Myocyte (in vitro differentiated cells): ENCODE data around the gene CIAO2A. TPM values are rescaled to one million over a fixed set of nuclear protein-coding genes. Genes with fewer than 3 reads are reported as not detected.
"Not testable (repeated sequence)": the region's sequence is repeated elsewhere in the genome, so short reads cannot be mapped to it uniquely, and the experiment has no call there.

ENCODE experiments used
- DNase-seq: peaks from one replicate; pipeline ENCODE4 v3.0.0-alpha.2; 2012; ENCODE audit warnings: low read depth
- polyA plus RNA-seq: library from polyadenylated mRNA; unstranded; fragments of >200 nt; gene quantifications from one replicate; pipeline ENCODE4 v1.2.1, GENCODE V29; 2012; ENCODE audit warnings: missing spikeins
- total RNA-seq: library from RNA; depleted of rRNA; stranded (reverse); fragments of >200 nt; gene quantifications from 2 replicates; pipeline ENCODE4 v1.2.3, GENCODE V29; 2014

Gene CIAO2A, protein sequence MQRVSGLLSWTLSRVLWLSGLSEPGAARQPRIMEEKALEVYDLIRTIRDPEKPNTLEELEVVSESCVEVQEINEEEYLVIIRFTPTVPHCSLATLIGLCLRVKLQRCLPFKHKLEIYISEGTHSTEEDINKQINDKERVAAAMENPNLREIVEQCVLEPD
- 46.3 and 55.7 TPM in 2 replicates for total RNA-seq
- polyA plus RNA-seq, result 29.5 TPM

DNA sequence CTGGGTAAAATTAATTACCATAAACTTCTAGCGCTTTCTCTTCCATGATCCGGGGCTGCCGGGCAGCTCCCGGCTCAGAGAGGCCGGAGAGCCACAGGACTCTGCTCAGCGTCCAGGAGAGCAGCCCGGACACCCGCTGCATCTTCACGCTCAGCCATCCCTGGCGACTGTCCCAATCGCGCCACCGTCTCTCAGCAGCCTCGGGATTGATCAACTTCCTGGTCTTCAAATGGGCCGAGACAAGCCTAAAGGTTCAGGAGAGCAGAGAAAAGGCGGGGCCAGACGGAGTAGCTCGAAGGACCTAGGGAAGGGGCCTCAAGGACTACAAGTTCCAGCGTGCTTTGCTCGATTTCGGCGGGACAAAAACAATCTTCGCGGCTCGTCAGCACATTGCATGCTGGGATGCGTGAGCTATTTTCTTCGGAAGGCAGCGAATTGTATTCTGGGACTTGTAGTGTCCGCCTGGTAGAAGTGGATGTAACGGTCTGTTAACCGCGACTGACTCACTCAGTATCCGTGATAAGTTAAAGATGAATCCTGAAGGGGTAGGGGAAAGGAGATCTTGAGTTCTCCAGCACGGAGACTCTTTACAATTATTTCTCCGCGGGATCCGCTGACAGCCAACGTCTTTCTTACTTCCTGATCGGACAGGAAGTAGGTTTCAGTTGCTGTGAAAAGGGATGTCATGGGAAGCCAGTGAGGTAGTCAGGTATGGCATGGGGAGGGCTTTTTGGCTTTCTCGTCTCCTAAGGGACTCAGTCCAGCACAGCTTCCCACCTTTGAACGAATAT lies at the start of gene CIAO2A:
CIAO2A (minus strand) TSS at position 212 of the 791 bp plus-strand sequence; CDS start at position 142, 70 bp downstream.
- DNase-seq, result peak; percentile 99

DNA sequence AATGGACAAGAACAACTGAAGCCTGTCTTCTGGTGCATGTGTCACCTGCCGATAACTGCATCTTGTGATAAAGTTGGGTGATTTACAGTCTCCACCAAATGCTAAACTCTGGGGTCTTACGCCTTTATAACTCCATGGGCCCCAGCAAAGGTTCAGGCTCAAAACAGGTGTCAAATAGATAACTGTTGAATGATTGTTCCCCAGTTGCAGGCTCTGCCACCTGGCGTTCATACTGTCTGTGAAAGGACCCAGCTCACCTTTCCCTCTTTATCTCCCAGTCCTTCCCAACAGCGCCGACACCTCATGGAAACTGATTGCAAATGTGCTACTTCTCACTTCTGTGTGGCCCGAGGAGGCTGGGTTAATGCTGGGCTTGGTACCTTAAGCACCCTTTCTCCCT lies 49.6 kb upstream of the CIAO2A start:
- no peak for DNase-seq

DNA sequence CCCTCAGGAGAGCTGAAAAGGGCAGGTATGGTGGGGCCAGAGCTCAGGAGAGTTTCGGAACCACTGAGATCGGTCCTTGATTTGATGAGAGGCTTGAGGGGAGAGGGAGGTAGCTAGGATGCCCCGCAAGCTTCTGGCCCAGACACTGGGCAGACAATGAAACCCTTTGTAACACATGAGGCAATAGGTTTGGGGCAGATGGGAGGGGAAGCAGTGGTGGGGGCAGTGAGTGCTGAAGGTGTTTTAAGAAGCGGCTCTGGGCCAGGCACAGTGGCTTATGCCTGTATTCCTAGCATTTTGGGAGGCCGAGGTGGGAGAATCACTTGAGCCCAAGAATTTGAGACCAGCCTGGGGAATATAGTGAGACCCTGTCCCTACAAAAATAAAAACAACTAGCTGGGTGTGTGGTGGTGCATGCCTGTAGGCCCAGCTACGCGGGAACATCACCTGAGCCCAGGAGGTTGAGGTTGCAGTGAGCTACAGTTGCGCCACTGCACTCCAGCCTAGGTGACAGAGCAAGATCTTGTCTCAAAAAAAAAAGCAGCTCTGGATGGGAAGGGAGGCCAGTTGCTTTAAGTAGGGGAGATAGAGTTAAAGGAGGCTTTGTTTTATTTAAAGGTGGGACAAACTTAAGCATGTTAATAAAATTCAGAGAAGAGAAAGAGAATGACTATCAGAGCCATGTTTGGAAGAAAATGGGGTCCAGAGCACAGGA lies 48.3 kb upstream of the CIAO2A start:
- no peak for DNase-seq

DNA sequence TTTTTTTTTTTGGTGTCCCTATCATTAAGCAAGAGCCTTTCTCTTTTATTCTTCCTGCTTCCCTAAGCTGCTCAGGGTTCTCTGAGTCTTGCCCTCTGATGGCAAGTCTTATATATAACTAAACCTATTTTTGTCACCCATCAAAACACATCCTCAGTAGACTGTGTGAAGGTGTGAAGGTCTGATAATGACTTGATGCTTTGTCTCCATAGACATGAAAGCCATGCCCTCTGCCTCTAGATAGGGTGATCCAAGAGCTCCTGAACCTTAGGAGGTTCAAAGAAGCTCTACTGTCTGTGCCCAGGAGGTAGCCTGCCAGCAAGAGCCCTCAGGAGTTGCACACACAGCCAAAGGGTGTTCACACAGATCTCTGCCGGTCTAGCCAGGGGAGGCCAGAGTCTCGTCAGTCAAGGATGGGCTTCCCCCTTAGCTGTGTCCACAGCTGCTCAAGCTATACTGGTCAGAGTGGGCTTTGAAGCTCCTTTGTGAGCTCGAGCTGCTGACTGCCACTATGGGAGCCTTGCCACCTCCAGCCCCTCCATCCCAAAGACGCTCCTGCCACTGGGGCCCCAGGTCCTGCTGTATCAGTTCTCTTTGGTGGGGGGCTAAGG lies 44.8 kb upstream of the CIAO2A start:
- no peak for DNase-seq

DNA sequence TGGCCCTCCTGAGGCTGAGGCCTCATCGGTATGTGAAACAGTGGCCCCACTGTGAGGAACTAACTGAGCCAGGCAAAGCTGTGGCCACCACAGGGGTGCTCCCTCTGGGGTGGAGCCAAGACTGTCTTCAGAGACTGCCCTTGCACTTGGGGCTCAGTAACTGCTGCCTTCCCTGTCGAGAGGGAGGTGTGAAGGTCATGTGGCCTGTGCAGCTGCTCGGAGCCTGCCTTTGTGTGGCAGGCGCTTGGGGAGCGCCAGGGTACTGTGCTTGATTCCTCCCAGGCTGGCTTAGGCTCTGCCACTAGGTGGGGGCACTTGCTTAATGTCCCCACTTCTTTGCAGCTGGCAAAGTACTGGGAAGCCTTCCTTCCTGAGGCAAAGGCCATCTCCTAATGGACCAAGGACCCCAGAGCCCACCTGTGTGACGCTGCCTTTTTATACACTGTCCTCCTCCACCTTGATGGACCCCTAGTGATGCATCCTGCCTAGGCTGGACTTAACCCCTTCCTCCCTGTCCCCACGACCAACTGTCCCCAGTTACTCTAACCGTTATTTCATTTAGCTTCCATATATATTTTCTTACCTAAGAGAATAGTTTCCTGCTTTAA lies 43.7 kb upstream of the CIAO2A start:
- DNase-seq, result peak; percentile 69

DNA sequence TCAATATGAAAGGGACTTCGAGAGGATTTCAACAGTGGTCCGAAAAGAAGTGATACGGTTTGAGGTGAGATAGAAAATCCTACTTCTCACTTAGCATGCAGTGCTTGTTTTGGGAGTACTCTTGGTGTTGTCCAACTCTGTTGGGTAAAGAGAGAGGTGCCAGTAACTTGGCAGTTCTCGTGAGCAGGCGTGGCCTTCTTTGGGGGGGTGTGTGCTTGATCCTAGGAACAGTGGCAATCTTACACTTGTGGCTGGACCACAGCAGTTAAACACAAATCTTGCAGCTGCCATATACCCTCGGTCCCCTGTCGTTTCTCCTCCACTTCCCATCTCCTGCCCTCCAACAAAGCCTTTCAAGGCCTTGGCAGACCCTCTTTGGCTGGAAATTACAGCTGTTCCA lies 42.7 kb upstream of the CIAO2A start:
- DNase-seq, result peak; percentile 42

DNA sequence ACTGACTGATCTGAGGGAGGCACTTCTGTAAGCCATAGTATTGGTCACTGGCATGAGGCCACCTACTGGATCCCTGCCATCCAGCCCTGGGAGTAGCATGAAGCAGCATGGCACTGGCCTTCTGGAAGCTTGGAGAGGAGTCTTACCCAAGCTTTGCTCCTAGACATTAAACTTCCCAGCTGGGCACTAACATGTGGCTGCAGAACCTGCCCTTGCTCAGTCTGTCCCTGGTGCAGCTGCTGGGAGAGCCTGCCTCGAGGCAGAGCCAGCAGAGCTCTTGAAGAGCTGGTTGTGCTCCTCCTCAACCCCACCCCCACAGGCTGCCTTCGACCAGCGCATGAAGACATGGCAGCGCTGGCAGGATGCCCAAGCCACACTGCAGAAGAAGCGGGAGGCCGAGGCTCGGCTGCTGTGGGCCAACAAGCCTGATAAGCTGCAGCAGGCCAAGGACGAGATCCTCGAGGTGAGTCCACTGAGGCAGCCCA lies 40.7 kb upstream of the CIAO2A start:
- peak; percentile 56 for DNase-seq

DNA sequence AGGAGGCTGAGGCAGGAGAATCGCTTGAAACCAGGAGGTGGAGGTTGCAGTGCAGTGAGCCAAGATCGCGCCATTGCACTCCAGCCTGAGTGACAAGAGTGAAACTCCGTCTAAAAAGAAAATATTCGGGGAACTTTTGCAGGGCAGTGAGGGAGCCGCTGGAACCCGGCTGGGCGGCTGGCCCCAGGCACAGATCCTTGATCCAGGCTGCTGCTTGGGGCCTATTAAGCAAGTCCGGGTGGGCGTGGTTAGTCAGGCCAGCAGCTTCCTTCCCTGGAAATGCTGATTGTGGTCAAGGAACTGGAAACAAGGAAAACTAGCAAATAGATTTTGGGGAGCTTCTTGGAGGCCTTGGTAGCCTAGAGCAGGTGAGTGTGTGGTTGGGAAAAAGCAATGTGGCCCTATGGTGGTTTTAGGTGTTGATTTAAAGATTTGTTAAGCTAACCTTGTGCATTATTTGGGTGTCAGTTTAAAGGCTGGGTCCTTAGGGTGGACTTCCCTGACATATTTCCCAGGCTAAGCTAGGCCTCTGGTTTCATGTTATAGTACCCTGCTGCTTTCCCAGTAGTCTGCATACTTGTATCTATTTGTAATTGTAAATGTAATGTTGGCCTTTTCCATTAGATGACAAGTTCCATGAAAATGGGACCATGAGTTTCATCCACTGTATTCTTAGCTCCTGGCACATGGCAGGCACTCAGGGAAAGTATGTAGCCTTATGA lies 40.1 kb upstream of the CIAO2A start:
- DNase-seq, result no peak

DNA sequence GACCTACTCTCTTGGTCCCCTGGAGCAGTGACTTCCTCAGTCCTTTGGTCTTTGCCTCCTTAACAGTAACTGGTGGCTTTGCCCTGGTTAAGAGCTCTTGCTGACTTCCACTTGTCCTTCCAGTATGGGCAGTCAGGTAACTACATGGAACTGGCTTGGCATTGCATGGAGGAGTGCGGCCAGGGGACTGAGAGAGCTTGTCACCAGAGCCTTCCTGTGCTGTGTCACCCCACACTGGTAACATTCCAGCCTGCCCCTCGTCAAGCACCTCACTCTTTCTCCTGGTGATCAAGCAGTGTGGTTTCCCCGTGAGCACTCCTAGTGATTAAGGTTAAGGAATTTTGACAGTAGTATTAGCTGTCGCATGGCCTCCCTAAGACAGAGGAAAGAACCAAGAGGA lies 38.6 kb upstream of the CIAO2A start:
- DNase-seq, result no peak

DNA sequence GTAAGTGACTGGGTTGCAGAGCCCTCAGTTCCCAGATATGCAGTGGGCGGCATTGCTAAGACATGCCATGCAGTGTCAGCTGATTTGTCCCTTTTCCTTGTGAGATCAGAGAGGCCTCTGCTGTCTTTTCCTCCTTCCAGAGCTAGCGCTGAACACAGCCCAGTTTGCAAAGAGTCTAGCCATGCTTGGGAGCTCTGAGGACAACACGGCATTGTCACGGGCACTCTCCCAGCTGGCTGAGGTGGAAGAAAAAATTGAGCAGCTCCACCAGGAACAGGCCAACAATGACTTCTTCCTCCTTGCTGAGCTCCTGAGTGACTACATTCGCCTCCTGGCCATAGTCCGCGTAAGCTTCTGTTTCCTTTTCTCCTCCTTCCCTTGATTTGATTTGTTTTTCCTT lies 37.9 kb upstream of the CIAO2A start:
- no peak for DNase-seq

DNA sequence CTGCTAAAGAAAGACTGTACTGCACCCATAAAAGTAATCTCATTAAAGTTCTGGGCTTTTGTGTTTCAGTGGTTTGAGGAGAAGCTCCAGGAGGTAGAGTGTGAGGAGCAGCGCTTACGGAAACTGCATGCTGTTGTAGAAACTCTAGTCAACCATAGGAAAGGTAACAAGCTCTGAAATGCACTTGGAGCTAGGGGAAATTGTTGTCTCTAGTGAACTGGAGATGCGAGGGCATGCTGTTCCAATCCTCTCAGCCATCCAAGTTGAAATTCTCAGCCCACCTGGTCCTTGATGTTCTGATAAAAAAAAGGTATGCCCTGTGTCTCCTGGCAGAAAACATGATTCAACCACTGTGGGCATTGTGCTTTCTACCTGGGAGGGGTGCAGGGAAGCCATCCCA lies 36.5 kb upstream of the CIAO2A start:
- no peak for DNase-seq

DNA sequence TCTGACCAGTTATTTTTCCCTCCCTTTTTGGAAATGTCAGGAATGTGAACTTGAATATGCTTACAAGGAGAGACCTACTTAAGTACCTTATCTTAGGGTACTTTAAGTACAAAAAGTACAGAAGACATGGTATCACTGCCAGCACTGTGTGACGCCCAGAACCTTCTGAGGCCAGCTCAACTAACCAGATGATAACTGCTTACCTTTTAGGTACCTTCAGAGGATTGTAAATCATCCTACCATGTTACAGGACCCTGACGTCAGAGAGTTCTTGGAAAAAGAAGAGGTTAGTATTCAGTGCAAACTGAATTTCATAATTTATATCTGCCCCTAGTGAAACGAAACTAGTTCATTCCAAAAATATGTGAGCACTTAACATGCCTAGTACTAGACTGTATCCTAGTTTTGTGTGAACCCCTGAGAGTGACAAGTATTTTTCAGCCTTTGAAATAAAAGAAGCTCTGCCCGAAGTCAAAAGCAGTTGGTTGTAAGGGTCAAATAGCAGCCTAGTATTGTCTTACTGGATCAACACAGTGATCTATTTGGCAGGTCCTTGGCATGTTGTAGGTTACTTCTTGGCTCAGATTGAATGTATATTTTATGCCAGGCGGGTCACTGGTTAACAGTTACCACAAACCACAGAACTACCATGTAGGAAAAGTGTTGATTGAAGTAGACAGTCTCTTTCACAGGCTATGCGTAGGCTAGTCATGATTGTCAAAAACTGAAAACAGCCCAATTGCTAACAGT lies 34.1 kb upstream of the CIAO2A start:
- DNase-seq, result no peak

DNA sequence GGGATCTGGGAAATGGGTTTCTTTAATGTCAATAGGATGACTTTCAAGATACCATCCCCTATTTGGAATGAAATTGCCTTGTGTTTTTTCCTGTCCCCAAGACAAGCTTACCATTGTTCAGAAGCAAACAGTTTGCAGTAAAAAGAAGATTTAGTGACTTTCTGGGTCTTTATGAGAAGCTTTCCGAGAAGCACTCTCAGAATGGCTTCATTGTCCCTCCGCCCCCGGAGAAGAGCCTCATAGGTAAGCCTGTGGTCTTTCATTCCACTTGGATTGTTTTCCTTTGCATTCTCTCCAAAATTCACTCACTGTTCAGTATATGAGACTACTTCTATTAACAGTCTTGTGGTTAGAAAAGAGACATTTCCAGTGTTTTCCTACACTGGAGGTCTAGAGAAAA lies 32.3 kb upstream of the CIAO2A start:
- DNase-seq, result no peak

DNA sequence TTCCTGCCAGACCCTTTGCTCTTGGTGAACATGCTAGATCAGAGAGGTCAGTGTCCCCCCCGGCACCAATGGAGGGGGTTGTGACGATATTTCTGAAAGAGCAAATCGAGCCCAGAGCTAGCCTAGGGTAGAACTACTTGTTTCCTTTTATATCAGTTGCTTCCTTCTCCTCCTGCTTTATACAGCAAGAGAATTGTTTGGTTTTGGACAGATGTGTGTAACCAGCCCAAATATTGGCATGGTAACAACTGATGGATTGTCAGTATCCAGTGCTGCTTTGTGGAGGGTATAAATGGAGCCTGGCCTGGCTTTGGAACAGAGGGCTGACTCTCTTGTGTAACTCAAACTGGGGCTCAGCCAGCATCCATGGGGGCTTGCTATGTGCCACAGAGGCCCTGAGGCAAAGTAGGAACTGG lies 29.3 kb upstream of the CIAO2A start:
- DNase-seq, result no peak

DNA sequence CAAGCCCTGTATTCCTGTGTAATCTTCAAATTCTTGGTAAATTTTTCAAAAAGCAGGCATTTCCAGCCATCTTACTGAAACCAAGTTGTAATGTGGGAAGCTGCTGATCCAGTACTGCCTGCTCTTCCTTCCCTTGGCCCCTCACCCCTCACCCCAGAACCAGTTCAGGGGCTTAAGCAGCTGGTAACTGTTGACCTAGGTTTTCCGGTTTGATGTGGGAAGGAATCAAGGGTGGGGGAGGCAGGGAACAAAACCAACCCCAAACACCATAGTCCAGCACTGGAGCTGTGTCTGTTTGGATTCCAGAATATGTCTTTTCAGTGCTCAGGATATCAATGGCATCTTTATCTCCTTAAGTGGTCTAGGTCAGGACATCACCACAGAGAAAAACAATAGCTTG lies 28.8 kb upstream of the CIAO2A start:
- DNase-seq, result no peak

DNA sequence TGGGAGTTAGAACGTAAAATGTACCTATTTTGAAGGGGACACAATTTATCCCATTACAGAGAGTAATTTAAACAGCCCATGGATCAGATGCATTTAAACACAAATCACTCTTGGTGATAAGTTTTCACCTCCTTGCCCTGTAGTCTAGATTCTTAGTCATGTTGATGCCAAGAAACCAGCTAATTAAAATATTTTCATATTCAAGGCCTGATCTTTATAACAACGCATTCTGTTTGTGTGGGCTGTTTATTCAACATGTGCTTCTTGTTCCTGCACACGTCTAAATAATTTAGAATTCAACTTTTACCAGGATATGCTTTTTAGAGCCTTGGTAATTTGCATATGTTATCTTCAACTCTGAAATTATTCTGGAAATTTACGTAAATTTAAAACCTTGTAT lies 28.0 kb upstream of the CIAO2A start:
- DNase-seq, result no peak

DNA sequence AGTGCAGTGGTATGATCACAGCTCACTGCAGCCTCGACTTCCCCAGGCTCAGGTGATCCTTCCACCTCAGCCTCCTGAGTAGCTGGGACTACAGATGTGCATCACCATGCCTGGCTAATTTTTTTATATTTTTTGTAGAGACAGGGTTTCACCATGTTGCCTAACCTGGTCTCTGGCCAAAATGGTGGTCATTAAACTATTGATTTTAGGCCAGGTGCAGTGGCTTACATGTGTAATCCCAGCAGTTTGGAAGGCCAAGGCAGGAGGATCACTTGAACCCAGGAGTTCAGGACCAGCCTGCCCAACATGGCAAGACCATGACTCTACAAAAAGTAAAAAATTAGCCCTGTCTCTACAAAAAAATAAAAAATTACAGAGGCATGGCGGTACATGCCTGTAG lies 26.7 kb upstream of the CIAO2A start:
- not testable (repeated sequence) for DNase-seq

DNA sequence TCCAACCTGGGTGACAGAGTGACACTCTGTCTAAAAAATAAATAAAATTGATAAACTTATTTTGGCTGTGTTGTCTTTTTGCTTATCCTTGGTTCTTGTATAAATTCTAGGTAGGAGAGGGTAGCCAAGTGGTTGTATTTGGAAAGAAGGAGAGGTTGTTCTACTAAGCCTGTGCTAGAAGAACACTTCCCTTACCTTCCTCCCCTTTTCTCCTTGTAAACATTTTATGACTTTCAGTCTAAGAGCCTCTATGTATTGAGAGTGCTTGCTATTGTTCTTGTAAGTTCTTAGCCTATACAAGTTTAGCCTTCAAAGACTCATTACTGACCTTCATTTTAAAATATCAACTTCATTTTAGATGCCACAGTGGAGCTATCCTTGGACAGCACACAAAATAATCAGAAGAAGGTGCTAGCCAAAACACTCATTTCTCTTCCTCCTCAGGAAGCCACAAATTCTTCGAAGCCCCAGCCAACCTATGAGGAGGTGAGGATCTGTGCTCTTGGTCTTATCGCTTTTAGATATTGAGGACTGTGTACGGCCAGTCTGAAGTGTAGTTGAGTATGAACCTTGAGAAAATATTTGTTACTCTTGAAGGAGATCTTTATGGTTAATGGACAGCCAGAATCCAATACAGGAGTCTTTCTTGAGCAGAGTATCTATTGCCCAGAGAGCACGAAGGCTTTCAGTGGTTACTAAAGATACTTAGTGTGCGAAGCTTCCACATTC lies 24.3 kb upstream of the CIAO2A start:
- no peak for DNase-seq

DNA sequence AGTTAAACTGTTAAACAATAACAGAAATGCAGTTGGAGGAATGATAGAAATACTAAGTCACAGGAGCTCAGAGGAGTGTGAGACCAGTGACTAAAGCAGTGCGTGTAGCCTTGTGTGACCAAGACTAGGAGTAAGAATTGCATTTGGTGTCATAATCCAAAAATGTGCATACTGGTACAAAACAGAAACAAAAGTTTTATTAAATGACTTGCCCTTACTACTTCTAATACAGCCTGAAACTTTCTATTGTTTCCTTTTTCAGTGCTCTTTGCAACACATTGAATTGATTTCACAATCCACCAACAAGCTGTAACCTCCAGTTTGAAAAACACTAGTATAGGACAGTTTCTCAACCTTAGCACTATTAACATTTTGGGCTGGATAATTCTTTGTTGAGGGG lies 19.3 kb upstream of the CIAO2A start:
- no peak for DNase-seq
